H1 (cell line): ENCODE measurements around the gene SYT13. TPM values are rescaled to one million over a fixed set of nuclear protein-coding genes. Genes with fewer than 3 reads are reported as not detected.

ENCODE experiments used
- CTCF ChIA-PET: fragments of 300-600 bp; sonication (Branson Sonifier 250); formaldehyde crosslinking; loops from one replicate; lab custom pipeline; 2021; ENCODE audit not compliant: partially characterized antibody; lab: Charles Lee
- POLR2A ChIA-PET: fragments of 300-600 bp; sonication (Branson Sonifier 250); formaldehyde crosslinking; loops from one replicate; lab custom pipeline; 2021; ENCODE audit warnings: inconsistent platforms; ENCODE audit not compliant: partially characterized antibody; lab: Charles Lee
- DNase-seq, 2 experiments: peaks; one replicate each; pipeline versions ENCODE4 v3.0.0 to v3.0.0-alpha.2; 2010 to 2022; ENCODE audit warnings: low spot score in 2 of 2, low read depth in 1 of 2, mixed read lengths in 1 of 2
- FAIRE-seq: peaks from 2 replicates; lab custom pipeline; 2011; peaks lifted over from hg19 to GRCh38; lab: Jason Lieb, UNC
- H2AFZ ChIP-seq: 2 replicates; pipeline ENCODE4 v1.8.1; 2012; ENCODE audit warnings: low read length, inconsistent platforms
- H2AK5ac ChIP-seq: 2 replicates; pipeline ENCODE4 v1.6.1; 2013; ENCODE audit warnings: low read depth, low read length
- H2BK120ac ChIP-seq: replicated peaks from 2 replicates; pipeline ENCODE3; 2013; ENCODE audit warnings: low read depth, low read length, inconsistent platforms
- H2BK12ac ChIP-seq: 2 replicates; pipeline ENCODE4 v1.6.1; 2013; ENCODE audit warnings: low read depth, low read length
- H2BK15ac ChIP-seq: 2 replicates; pipeline ENCODE4 v1.6.1; 2013; ENCODE audit warnings: low read length
- H2BK20ac ChIP-seq: 2 replicates; pipeline ENCODE4 v1.6.1; 2013; ENCODE audit warnings: low read length
- H2BK5ac ChIP-seq: 2 replicates; pipeline ENCODE4 v1.6.1; 2013; ENCODE audit warnings: low read depth, low read length
- H3K14ac ChIP-seq: 2 replicates; pipeline ENCODE4 v1.6.1; 2013; ENCODE audit warnings: inconsistent platforms; ENCODE audit not compliant: insufficient read length
- H3K18ac ChIP-seq: 2 replicates; pipeline ENCODE4 v1.6.1; 2013; ENCODE audit warnings: low read length; ENCODE audit errors: extremely low read depth
- H3K23ac ChIP-seq: 2 replicates; pipeline ENCODE4 v1.6.1; 2013; ENCODE audit warnings: inconsistent platforms; ENCODE audit not compliant: insufficient read length
- H3K23me2 ChIP-seq: 2 replicates; pipeline ENCODE4 v1.6.1; 2013; ENCODE audit warnings: low read depth, low read length
- H3K27ac ChIP-seq: 2 replicates; pipeline ENCODE4 v1.6.1; 2011; ENCODE audit warnings: low read depth, low read length, inconsistent platforms
- H3K27me3 ChIP-seq, 4 experiments: replicated peaks in 1 of 4; 1 replicate in 1 of 4; 2 replicates in 3 of 4; pipeline versions ENCODE4 v1.6.1 to v1.8.1; 2011 to 2013; ENCODE audit warnings: low read length in 3 of 4, mild to moderate bottlenecking in 3 of 4, inconsistent platforms in 2 of 4, mixed read lengths in 2 of 4, moderate library complexity in 1 of 4; ENCODE audit not compliant: control insufficient read depth in 3 of 4, insufficient read depth in 3 of 4; ENCODE audit errors: extremely low read depth in 1 of 4
- H3K36me3 ChIP-seq, 4 experiments: 2 replicates each; pipeline versions ENCODE4 v1.6.1 to v1.8.1; 2011 to 2013; ENCODE audit warnings: mild to moderate bottlenecking in 4 of 4, low read length in 3 of 4, moderate library complexity in 2 of 4, control low read depth in 1 of 4, inconsistent platforms in 1 of 4; ENCODE audit not compliant: insufficient read depth in 4 of 4, control insufficient read depth in 2 of 4
- H3K4ac ChIP-seq: replicated peaks from 2 replicates; pipeline ENCODE3; 2013; ENCODE audit warnings: low read length, low read depth, mixed read lengths, inconsistent platforms; ENCODE audit not compliant: insufficient read length
- H3K4me1 ChIP-seq, 4 experiments: replicated peaks in 1 of 4; 1 replicate in 1 of 4; 2 replicates in 3 of 4; pipeline versions ENCODE4 v1.6.1 to v1.8.1; 2011 to 2013; ENCODE audit warnings: low read length in 3 of 4, inconsistent platforms in 2 of 4, mixed read lengths in 1 of 4; ENCODE audit not compliant: insufficient read depth in 4 of 4, control insufficient read depth in 3 of 4
- H3K4me2 ChIP-seq, 2 experiments: 2 replicates each; pipeline versions ENCODE4 v1.6.1 to v1.8.1; 2011 to 2013; ENCODE audit warnings: low read depth in 2 of 2, low read length in 2 of 2, control low read depth in 1 of 2, inconsistent platforms in 1 of 2, mild to moderate bottlenecking in 1 of 2; ENCODE audit not compliant: insufficient read depth in 1 of 2
- H3K4me3 ChIP-seq, 4 experiments: fragments of 200-600, 300-600 bp in 1 of 4; sonication (generic), shearing (Covaris generic), sonication (Bioruptor Twin) in 1 of 4; 2 replicates each; pipeline versions ENCODE4 v1.5.1 to v1.8.1; 2011 to 2016; ENCODE audit warnings: low read length in 4 of 4, low read depth in 3 of 4, control low read depth in 2 of 4, inconsistent platforms in 2 of 4, mild to moderate bottlenecking in 2 of 4, mixed read lengths in 1 of 4, moderate library complexity in 1 of 4; ENCODE audit not compliant: insufficient read depth in 2 of 4; ENCODE audit errors: extremely low read depth in 1 of 4
- H3K56ac ChIP-seq: replicated peaks from 2 replicates; pipeline ENCODE3; 2013; ENCODE audit warnings: low read depth, mild to moderate bottlenecking, mixed read lengths, low read length, inconsistent platforms; ENCODE audit not compliant: insufficient read length
- H3K79me1 ChIP-seq: 2 replicates; pipeline ENCODE4 v1.6.1; 2013; ENCODE audit warnings: low read depth, low read length, control low read depth
- H3K79me2 ChIP-seq, 2 experiments: 2 replicates each; pipeline versions ENCODE4 v1.6.1 to v1.8.1; 2012 to 2013; ENCODE audit warnings: low read length in 2 of 2, mild to moderate bottlenecking in 2 of 2, inconsistent platforms in 1 of 2; ENCODE audit not compliant: insufficient read depth in 2 of 2, control insufficient read depth in 1 of 2
- H3K9ac ChIP-seq, 4 experiments: replicated peaks in 1 of 4; 1 replicate in 1 of 4; 2 replicates in 3 of 4; pipeline versions ENCODE4 v1.6.1 to v1.8.1; 2011 to 2013; ENCODE audit warnings: low read depth in 3 of 4, low read length in 3 of 4, control low read depth in 2 of 4, mild to moderate bottlenecking in 2 of 4, moderate library complexity in 2 of 4, inconsistent platforms in 1 of 4; ENCODE audit errors: extremely low read depth in 1 of 4
- H3K9me3 ChIP-seq, 2 experiments: 2 replicates each; pipeline versions ENCODE4 v1.6.1 to v1.8.1; 2012 to 2013; ENCODE audit warnings: mild to moderate bottlenecking in 2 of 2, moderate library complexity in 2 of 2, control low read depth in 1 of 2, inconsistent platforms in 1 of 2, low read depth in 1 of 2, low read length in 1 of 2, mixed read lengths in 1 of 2; ENCODE audit not compliant: insufficient read depth in 2 of 2
- H4K20me1 ChIP-seq, 2 experiments: replicated peaks in 1 of 2; 2 replicates each; pipeline versions ENCODE3 to v1.8.1; 2011 to 2013; ENCODE audit warnings: inconsistent platforms in 2 of 2, low read length in 2 of 2, mild to moderate bottlenecking in 1 of 2; ENCODE audit not compliant: insufficient read depth in 2 of 2, control insufficient read depth in 1 of 2
- H4K5ac ChIP-seq: 2 replicates; pipeline ENCODE4 v1.6.1; 2013; ENCODE audit warnings: low read length, low read depth, mixed read lengths, inconsistent platforms; ENCODE audit not compliant: insufficient read length
- H4K8ac ChIP-seq: 2 replicates; pipeline ENCODE4 v1.8.0; 2013; ENCODE audit warnings: mild to moderate bottlenecking, moderate library complexity, low read length, inconsistent platforms; ENCODE audit not compliant: insufficient read depth; ENCODE audit errors: extremely low read depth
- H4K91ac ChIP-seq: replicated peaks from 2 replicates; pipeline ENCODE3; 2013; ENCODE audit warnings: low read length, mixed read lengths, inconsistent platforms; ENCODE audit not compliant: insufficient read length
- ASH2L ChIP-seq: fragments of 200-600, 300-600 bp; sonication (generic); IDR thresholded peaks from one replicate; pipeline ENCODE4 v1.7.1; 2017; ENCODE audit warnings: low read length
- BACH1 ChIP-seq: IDR thresholded peaks from 2 replicates; pipeline ENCODE4 v1.6.1; 2012; ENCODE audit warnings: low read length, improper control_type of control experiment
- BCL11A ChIP-seq, 2 experiments: IDR thresholded peaks; one replicate each; pipeline ENCODE4 v1.6.1; 2011; ENCODE audit warnings: low read depth in 2 of 2, low read length in 2 of 2, mild to moderate bottlenecking in 2 of 2
- CBX8 ChIP-seq: fragments of 300-800, 300-1000 bp; sonication (generic); IDR thresholded peaks from 2 replicates; pipeline ENCODE4 v1.7.1; 2016; ENCODE audit warnings: low read depth, low read length, borderline replicate concordance
- CTBP2 ChIP-seq: IDR thresholded peaks from 2 replicates; pipeline ENCODE4 v1.7.0; 2011; ENCODE audit warnings: borderline replicate concordance, mild to moderate bottlenecking, moderate library complexity, mixed read lengths, low read length; ENCODE audit not compliant: insufficient read depth, insufficient read length
- CTCF ChIP-seq, 3 experiments: IDR thresholded peaks; 1 replicate in 2 of 3; 2 replicates in 1 of 3; pipeline versions ENCODE4 v1.5.1 to v1.6.1; 2011; ENCODE audit warnings: low read length in 3 of 3, mild to moderate bottlenecking in 3 of 3, inconsistent platforms in 2 of 3, low read depth in 1 of 3, moderate library complexity in 1 of 3; ENCODE audit not compliant: insufficient read depth in 1 of 3; ENCODE audit errors: control extremely low read depth in 1 of 3
- KDM5A ChIP-seq: fragments of 200-600 bp; IDR thresholded peaks from 2 replicates; pipeline ENCODE4 v1.7.1; 2012; ENCODE audit warnings: mild to moderate bottlenecking, low read length, inconsistent platforms, mixed read lengths
- RAD21 ChIP-seq, 2 experiments: IDR thresholded peaks in 1 of 2; conservative IDR thresholded peaks in 1 of 2; 2 replicates each; pipeline ENCODE4 v1.6.1; 2011; ENCODE audit warnings: low read depth in 2 of 2, low read length in 2 of 2, improper control_type of control experiment in 1 of 2, inconsistent platforms in 1 of 2, mild to moderate bottlenecking in 1 of 2, moderate library complexity in 1 of 2
- RFX5 ChIP-seq: IDR thresholded peaks from 2 replicates; pipeline ENCODE4 v1.6.1; 2011; ENCODE audit warnings: low read depth, low read length, improper control_type of control experiment, borderline replicate concordance
- SP4 ChIP-seq: IDR thresholded peaks from 2 replicates; pipeline ENCODE4 v1.6.1; 2012; ENCODE audit warnings: low read length, inconsistent platforms
- TAF1 ChIP-seq: IDR thresholded peaks from 2 replicates; pipeline ENCODE4 v1.6.1; 2011; ENCODE audit warnings: mild to moderate bottlenecking, low read depth, low read length
- TEAD4 ChIP-seq: IDR thresholded peaks from 2 replicates; pipeline ENCODE4 v1.6.1; 2012; ENCODE audit warnings: low read depth, low read length, inconsistent platforms, mixed read lengths
- WGBS, 2 experiments: shearing (Covaris generic) in 1 of 2; methylation state at CpG; one replicate each; pipeline versions ENCODE4 v1.1.6 to v1.1.7; 2013 to 2015; ENCODE audit warnings: low lambda C conversion rate in 2 of 2, mixed read lengths in 2 of 2, inconsistent platforms in 1 of 2, low coverage in 1 of 2, missing lambda C conversion rate in 1 of 2; ENCODE audit not compliant: insufficient replicate concordance in 2 of 2, insufficient coverage in 1 of 2, insufficient read length in 1 of 2; ENCODE audit errors: extremely low coverage in 1 of 2, missing lambda C conversion rate in 1 of 2; 5-methylcytosine and 5-hydroxymethylcytosine counted together
- polyA plus RNA-seq, 7 experiments: library from polyadenylated mRNA; depleted of rRNA in 3 of 7; stranded (reverse) in 5 of 7; unstranded in 2 of 7; fragments of >200 nt in 5 of 7; fragments of 200-250 nt in 2 of 7; gene quantifications; 1 replicate in 5 of 7; 2 replicates in 1 of 7; 4 replicates in 1 of 7; pipeline versions ENCODE4 v1.2.1 to v1.2.3, GENCODE V29; 2011 to 2013; ENCODE audit warnings: missing spikeins in 2 of 7, mixed read lengths in 2 of 7
- total RNA-seq: library from RNA; stranded (reverse); fragmentation: NEBNext Ultra II Directional; extraction: Animal tissue kit (Norgen Biotek cat#: 25700); gene quantifications from 2 replicates; pipeline ENCODE4 v1.2.1, GENCODE V29; 2021

SYT13 gene
- total and polyA plus RNA-seq, 2 of the 8 experiments (the other 6 are each of a cell fraction or from before 2014, with no cell fraction given) = 4.8 to 13.2 TPM

GRCh38 chr11:45216901-45217300, 69.2 kb downstream of the SYT13 start:
- POLR2A ChIA-PET = no interaction called here
- TF ChIP-seq CBX8 = no peak
- no peak for TF ChIP-seq CTCF (IDR thresholded peaks at IDR 0.05; ENCODE audit: control extremely low read depth in 1 of 3, insufficient read depth in 1 of 3, low read depth in 1 of 3, low read length in 3 of 3)
- TF ChIP-seq TEAD4 = no peak
- TF ChIP-seq TAF1 = no peak
- no peak for TF ChIP-seq BCL11A (IDR thresholded peaks at IDR 0.05; ENCODE audit: low read depth in 2 of 2, low read length in 2 of 2)
- TF ChIP-seq RAD21 (IDR thresholded peaks at IDR 0.05 in 1 of 2, conservative IDR thresholded peaks at IDR 0.05 in 1 of 2; ENCODE audit: low read depth in 2 of 2, low read length in 2 of 2) = no peak
- no peak for TF ChIP-seq SP4
- no peak for TF ChIP-seq BACH1
- no peak for TF ChIP-seq ASH2L
- TF ChIP-seq KDM5A = no peak
- TF ChIP-seq RFX5 = no peak
- no peak for TF ChIP-seq CTBP2

More at GRCh38 chr11:45216901-45217300, 69.2 kb downstream of the SYT13 start:
- Histone ChIP-seq H3K4me1 (no peaks in the 10 kb centered on the region; a peak in 1 of 7 replicates), H3K79me2 (no peaks in the 10 kb centered on the region), H4K5ac (no peak overlapping the region), H3K27ac (no peak overlapping the region), H3K18ac (no peak overlapping the region), H2BK15ac (no peak overlapping the region), H3K9me3 (no peaks in the 10 kb centered on the region), H3K14ac (no peak overlapping the region), H4K20me1 (no peaks in the 10 kb centered on the region), H2BK5ac (no peak overlapping the region), H3K23ac (no peak overlapping the region), H4K91ac (no peak overlapping the region), H3K36me3 (no peaks in the 10 kb centered on the region), H3K23me2 (no peaks in the 10 kb centered on the region), H2BK12ac (no peak overlapping the region), H3K4me3 (no peak overlapping the region), H2AFZ (no peak overlapping the region), H3K79me1 (no peaks in the 10 kb centered on the region), H3K56ac (no peak overlapping the region), H4K8ac (no peak overlapping the region), H2BK120ac (no peak overlapping the region), H3K4me2 (no peak overlapping the region), H2BK20ac (no peak overlapping the region), H3K4ac (no peak overlapping the region), H2AK5ac (no peak overlapping the region), H3K27me3 (no peaks in the 10 kb centered on the region), H3K9ac (no peak overlapping the region)
- 88% methylated on average over 2 of the region's 2 CpGs; no CpG with 5 or more reads in 1 of the 2 experiments for WGBS, 2 experiments
- no peak for DNase-seq
- FAIRE-seq = no peak
- CTCF ChIA-PET = interaction anchor here (1.2 to 5.8 kb wide), 4 partner anchors 12 to 35 kb away, joined by 3 to 49 read pairs (median 6); no protein-coding TSS in a partner anchor
